Activated T-helper 1 cell treated with anti-CD3 and anti-CD28 coated beads, Interleukin-2, amount 50 U/mL, for 16 hours (primary cell): ENCODE data around the gene ZSCAN32.

Experiments used
- DNase-seq, 2 donors: peaks; one replicate each; pipeline ENCODE4 v3.0.0-alpha.2; 2020; ENCODE audit warnings: low read depth in 1 of 2, low spot score in 1 of 2

The ZSCAN32 gene

GRCh38 chr16:3358871-3359270 is 41.9 kb downstream of the ZSCAN32 start:
- no peak for DNase-seq

GRCh38 chr16:3356118-3356517 is 44.7 kb downstream of the ZSCAN32 start:
- no peak for DNase-seq

GRCh38 chr16:3355589-3355988 is 45.2 kb downstream of the ZSCAN32 start, which contains the start of gene OR2C1:
OR2C1 (plus strand) TSS chr16:3355889; CDS start chr16:3355941, 52 bp downstream.
- DNase-seq, result no peak

GRCh38 chr16:3349175-3349574 is 51.6 kb downstream of the ZSCAN32 start:
- DNase-seq, result no peak

GRCh38 chr16:3348547-3349167 is 52.1 kb downstream of the ZSCAN32 start:
- no peak for DNase-seq

GRCh38 chr16:3347586-3347985 is 53.2 kb downstream of the ZSCAN32 start:
- no peak for DNase-seq

GRCh38 chr16:3346041-3346440 is 54.8 kb downstream of the ZSCAN32 start:
- no peak for DNase-seq
